Gastrocnemius medialis (tissue), 4 donors: Measurements from ENCODE around the gene LRRC39.

ENCODE experiments used
- CTCF ChIP-seq, 5 experiments: fragments of 450-650 bp in 3 of 5; fragments of 200-600 bp in 2 of 5; sonication (generic) in 2 of 5; IDR thresholded peaks in 4 of 5; conservative IDR thresholded peaks in 1 of 5; 1 replicate in 4 of 5; 2 replicates in 1 of 5; pipeline ENCODE4 v1.5.1; 2016 to 2019; ENCODE audit warnings: antibody characterized with exemption in 5 of 5, mild to moderate bottlenecking in 3 of 5, moderate library complexity in 3 of 5
- POLR2A ChIP-seq, 2 donors: fragments of 450-650 bp; IDR thresholded peaks; one replicate each; pipeline ENCODE4 v1.6.1; 2017; ENCODE audit warnings: antibody characterized with exemption in 2 of 2, mild to moderate bottlenecking in 2 of 2, moderate library complexity in 2 of 2

GRCh38 chr1:100147875-100148274 lies 30.2 kb downstream of the LRRC39 start:
- no peak for TF ChIP-seq POLR2A (IDR thresholded peaks at IDR 0.05)
- no peak for TF ChIP-seq CTCF (IDR thresholded peaks at IDR 0.05 in 4 of 5, conservative IDR thresholded peaks at IDR 0.05 in 1 of 5)
